ENCODE results near the gene ARG1.
A peak's percentile ranks its signal among the peaks of the same experiment; 100 is the strongest.

ARG1 gene

GRCh38 chr6:131587909-131588308 lies 14.9 kb downstream of the ARG1 start:
- no peak for DNase-seq

- no peak for DNase-seq
Observed at GRCh38 chr6:131588643-131589042, 15.6 kb downstream of the ARG1 start.

GRCh38 chr6:131592935-131593334 lies 19.9 kb downstream of the ARG1 start:
- no peak for DNase-seq

GRCh38 chr6:131594074-131594473 lies 21.0 kb downstream of the ARG1 start:
- DNase-seq = no peak

GRCh38 chr6:131597446-131597845 lies 24.4 kb downstream of the ARG1 start:
- no peak for DNase-seq

- no peak for DNase-seq
Observed at GRCh38 chr6:131600716-131601115, 27.7 kb downstream of the ARG1 start.

GRCh38 chr6:131602781-131603312 lies 29.8 kb downstream of the ARG1 start:
- DNase-seq = no peak

GRCh38 chr6:131613296-131613925 lies 40.4 kb downstream of the ARG1 start:
- no peak for DNase-seq

GRCh38 chr6:131615275-131615674 lies 42.2 kb downstream of the ARG1 start:
- DNase-seq = no peak

GRCh38 chr6:131627724-131628682 lies 55.0 kb downstream of the ARG1 start, which contains the start of gene MED23:
Gene MED23, minus strand, starts transcription at chr6:131628242. Its CDS starts 193 bp downstream, at chr6:131628049.
- peak; percentile 98 for DNase-seq

- DNase-seq = no peak
Observed at GRCh38 chr6:131628726-131629125, 55.7 kb downstream of the ARG1 start.

- DNase-seq = no peak
Observed at GRCh38 chr6:131629651-131630050, 56.6 kb downstream of the ARG1 start.

- DNase-seq = peak; percentile 80
Observed at GRCh38 chr6:131631625-131632289, 58.7 kb downstream of the ARG1 start.

All from islet precursor cell (in vitro differentiated cells).